Erythroblast (primary cell): ENCODE measurements around the gene MEGF11.

ENCODE experiments used
- DNase-seq, 2 experiments: peaks; one replicate each; lab custom pipeline; 2025; lab: John Stamatoyannopoulos, UW
- GATA1 ChIP-seq: IDR thresholded peaks from 2 replicates; pipeline ENCODE4 v1.6.1; 2011; ENCODE audit warnings: low read depth, mild to moderate bottlenecking, control low read depth, low read length, moderate library complexity
- POLR2A ChIP-seq: IDR thresholded peaks from 2 replicates; pipeline ENCODE4 v1.6.1; 2011; ENCODE audit warnings: mild to moderate bottlenecking, low read length

The MEGF11 gene

DNA sequence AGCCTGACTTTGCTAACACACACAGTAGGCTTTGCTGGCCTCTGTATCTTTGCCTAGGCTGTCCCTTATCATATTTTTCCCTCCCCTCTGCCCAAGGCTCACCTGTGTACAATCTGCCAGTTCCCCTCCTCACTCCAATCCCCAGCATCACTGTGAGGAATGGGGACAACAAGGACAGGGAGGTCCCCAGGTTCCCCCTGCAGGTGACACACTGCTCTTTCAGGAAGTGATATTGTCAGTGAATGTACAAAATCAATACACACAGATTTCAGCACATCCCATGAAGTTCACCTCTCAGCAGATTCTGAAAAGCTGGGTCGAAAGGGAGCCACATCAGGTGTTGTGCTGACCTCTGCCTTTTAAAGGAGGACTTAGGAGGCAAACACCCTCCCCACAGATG, 206.8 kb downstream of the MEGF11 start:
- TF ChIP-seq POLR2A = no peak
- no peak for TF ChIP-seq GATA1
- DNase-seq = no peak

GRCh38 chr15:66046326-66046725, 207.2 kb downstream of the MEGF11 start:
- TF ChIP-seq POLR2A (no peak), GATA1 (no peak)
- DNase-seq = no peak

DNA sequence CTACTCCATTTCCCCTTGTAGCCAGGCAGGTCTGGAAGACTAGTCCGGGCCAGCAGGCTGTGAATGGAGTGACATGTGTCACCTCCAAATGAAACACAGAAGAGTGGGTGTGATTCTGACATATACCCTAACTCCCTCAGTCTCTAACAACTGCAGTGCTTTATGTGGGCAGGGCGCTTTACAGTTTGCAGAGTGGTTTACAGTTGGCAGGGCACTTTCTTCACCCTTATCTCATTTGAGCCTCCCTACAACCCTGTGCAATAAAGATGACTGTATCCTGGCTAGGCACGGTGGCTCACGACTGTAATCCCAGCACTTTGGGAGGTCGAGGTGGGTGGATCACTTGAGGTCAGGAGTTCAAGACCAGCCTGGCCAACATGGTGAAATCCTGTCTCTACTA, 208.0 kb downstream of the MEGF11 start:
- DNase-seq = no peak
- no peak for TF ChIP-seq GATA1
- TF ChIP-seq POLR2A = no peak

GRCh38 chr15:66044837-66045236, 208.7 kb downstream of the MEGF11 start:
- TF ChIP-seq POLR2A (no peak), GATA1 (no peak)
- no peak for DNase-seq

DNA sequence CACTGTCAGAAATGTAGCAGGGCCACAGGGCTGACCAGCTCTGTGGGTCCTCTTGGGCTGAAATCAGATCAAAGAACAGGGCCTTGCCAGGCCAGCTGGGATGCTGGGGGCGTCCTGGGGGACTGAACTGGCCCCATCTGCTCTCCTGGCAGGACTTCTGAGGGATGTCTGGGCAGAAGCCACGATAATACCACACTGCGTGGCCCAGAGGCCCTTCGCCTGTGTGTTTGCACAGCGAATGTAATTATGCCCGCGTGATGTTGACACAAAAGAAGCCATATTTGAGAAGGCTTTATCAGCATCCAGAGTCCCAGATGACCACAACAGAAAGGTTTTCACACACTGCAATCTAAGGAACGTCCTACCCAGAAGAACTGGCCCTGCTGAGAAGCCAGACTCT, 210.3 kb downstream of the MEGF11 start:
- TF ChIP-seq POLR2A (no peak), GATA1 (no peak)
- DNase-seq = no peak

GRCh38 chr15:66042624-66043023, 210.9 kb downstream of the MEGF11 start:
- DNase-seq = no peak
- TF ChIP-seq POLR2A (no peak), GATA1 (no peak)

- TF ChIP-seq POLR2A (no peak), GATA1 (no peak)
- DNase-seq = no peak
These were observed 212.3 kb downstream of the MEGF11 start for GRCh38 chr15:66041276-66041675.

- DNase-seq = no peak
- TF ChIP-seq GATA1 = no peak
- TF ChIP-seq POLR2A = no peak
These were observed 213.2 kb downstream of the MEGF11 start for GRCh38 chr15:66040211-66040892.

- TF ChIP-seq GATA1 (no peak), POLR2A (no peak)
- no peak for DNase-seq
These were observed 214.3 kb downstream of the MEGF11 start for GRCh38 chr15:66039117-66039871.

DNA sequence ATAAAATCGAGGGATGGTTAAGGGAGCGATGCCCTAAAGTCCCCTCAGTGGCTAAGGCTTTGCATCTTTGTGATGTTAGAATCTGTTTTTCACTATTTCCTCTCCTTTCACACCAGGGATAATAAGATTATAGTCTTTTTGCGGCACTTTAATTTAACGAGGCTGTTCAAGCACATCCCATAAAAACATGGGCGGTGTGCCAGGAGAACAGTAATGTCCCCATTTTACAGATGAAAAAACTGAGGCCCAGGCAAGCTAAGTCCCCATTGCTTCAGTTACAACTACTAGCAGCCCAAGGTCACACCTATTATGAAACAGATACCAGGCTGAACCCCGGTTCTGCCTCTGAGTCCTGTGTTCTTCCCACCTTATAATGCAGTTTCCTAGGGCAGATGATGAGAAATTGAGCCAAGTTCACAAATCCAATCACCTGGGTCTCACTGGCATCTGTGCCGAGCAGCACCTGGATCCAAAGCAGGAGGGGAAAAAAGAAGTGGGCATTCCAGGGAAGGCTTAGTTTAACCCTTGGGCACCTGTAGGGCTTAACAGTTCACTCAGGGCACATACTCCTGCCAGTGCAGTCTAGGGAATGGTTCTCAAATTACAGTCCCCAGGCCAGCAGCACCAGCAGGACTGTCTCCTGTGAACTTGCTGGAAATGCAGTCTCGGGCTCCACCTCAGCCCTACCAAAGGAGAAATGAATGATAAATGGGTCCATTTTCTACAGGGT, 215.0 kb downstream of the MEGF11 start:
- no peak for TF ChIP-seq POLR2A
- TF ChIP-seq GATA1 = no peak
- DNase-seq = no peak

DNA sequence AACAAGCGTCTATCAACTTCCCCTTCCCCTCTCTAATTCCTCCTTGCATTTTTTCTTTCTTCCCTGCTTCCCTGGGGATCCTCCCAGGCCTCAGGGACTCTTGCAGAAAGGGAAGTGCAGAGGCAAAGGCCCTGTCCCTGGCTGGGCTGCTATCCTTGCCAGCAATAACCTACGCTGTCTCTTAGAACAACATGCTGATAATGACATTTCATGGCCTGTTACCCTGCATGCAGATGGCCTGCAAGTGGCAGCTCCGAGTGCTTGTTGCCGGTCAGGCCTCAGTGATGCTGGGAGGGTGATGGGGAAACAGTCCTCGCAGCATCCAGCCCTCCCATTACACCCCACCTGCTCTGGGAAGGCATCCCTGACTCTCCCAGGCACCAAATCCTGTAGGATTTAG, 216.7 kb downstream of the MEGF11 start:
- TF ChIP-seq POLR2A = no peak
- no peak for TF ChIP-seq GATA1
- no peak for DNase-seq

DNA sequence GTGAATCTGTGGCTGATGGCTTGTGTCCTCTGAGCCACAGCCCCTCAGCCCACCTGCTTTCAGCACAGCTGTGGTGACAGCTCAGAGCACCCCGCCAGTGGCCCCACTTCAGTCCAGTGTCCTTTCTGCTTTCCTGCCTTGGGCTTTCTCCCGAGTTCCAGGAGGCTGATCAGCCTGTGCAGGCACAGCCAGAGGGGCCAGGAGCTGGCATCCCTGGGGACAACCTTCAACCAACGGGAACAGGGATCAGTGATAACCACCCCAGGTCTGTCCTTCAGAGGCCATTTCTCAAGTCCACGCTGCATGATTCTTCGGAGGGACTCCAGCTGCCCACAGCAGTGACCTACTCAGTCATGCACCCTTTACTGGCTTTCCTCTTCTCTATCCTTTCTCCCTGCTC, 217.6 kb downstream of the MEGF11 start:
- no peak for DNase-seq
- TF ChIP-seq GATA1 = no peak
- TF ChIP-seq POLR2A = no peak

DNA sequence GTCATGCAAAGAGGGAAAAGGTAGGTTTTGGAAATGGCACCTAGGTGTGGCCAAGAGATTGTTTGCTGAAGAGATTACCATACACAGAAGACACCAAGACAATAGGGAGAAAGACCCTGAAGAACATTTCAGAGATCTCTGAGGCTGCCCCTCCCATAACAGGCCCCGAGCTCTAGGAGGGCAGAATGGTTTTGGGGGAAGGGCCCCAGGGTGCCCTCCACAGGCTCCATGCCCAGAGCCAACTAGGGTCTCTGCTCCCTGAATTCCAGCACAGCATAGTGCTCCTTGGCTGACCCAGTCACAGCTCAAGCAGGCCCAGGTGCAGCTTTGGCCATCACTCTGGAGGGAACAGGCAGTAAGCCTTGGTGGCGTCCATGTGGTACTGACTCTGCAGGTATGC, 220.4 kb downstream of the MEGF11 start:
- TF ChIP-seq POLR2A (no peak), GATA1 (no peak)
- DNase-seq = no peak

DNA sequence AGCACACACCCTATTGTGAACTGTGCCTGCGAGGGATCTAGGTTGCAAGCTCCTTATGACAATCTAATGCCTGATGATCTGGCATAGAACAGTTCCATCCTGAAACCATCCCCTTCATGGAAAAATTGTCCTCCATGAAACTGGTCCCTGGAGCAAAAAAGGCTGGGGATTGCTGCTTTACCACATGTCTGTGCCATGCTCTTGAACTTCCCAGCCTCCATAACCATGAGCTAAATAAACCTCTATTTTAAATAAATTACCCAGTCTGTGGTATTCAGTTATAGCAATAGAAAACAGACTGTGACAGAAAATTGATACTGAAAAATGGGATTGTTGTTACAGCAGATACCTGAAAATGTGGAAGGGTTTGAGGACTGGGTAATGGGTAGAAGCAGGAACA, 221.5 kb downstream of the MEGF11 start:
- DNase-seq = no peak
- TF ChIP-seq GATA1 = no peak
- TF ChIP-seq POLR2A = no peak
